ENCODE results near the gene NUCB1.

- no peak for TF ChIP-seq CTCF (IDR thresholded peaks at IDR 0.05; ENCODE audit: insufficient read depth, low read depth, low read length)
- TF ChIP-seq EZH2 (IDR thresholded peaks at IDR 0.05; ENCODE audit: insufficient read depth, low read length): no peak
Observed at GRCh38 chr19:48921721-48922500, 21.8 kb downstream of the NUCB1 start.
